Naive thymus-derived CD8-positive, alpha-beta T cell (primary cell): ENCODE measurements around the gene TPM4. TPM values are rescaled to one million over a fixed set of nuclear protein-coding genes. Genes with fewer than 3 reads are reported as not detected.
A peak's percentile ranks its signal among the peaks of the same experiment; 100 is the strongest.
"Not testable (repeated sequence)": the region's sequence is repeated elsewhere in the genome, so short reads cannot be mapped to it uniquely, and the experiment has no call there.

ENCODE experiments used
- ATAC-seq, 2 donors: fragments of 150-1000 bp; cut with Tn5 transposase in 1 of 2; sonication (Bioruptor Pico), chemical (Tn5 transposase) in 1 of 2; 1 replicate in 1 of 2; 2 replicates in 1 of 2; pipeline ENCODE4 v1.10.0; 2021; ENCODE audit warnings: mild to moderate bottlenecking in 2 of 2, moderate library complexity in 2 of 2
- POLR2A ChIA-PET: fragments of 350-600 bp; sonication (Branson Sonifier 250); formaldehyde crosslinking; loops from one replicate; lab custom pipeline; 2021; ENCODE audit warnings: antibody characterized with exemption; lab: Charles Lee
- DNase-seq, 10 donors: peaks; one replicate each; pipeline versions ENCODE4 v3.0.0 to v3.0.0-alpha.2; 2020 to 2022
- H3K27ac Mint-ChIP-seq, 10 donors: one replicate each; pipeline ENCODE4 v1.8.0; 2020 to 2022; ENCODE audit warnings: mild to moderate bottlenecking in 10 of 10, mixed read lengths in 10 of 10, moderate library complexity in 4 of 10, inconsistent platforms in 1 of 10
- H3K27me3 Mint-ChIP-seq, 5 donors: one replicate each; pipeline ENCODE4 v1.8.0; 2021 to 2022; ENCODE audit warnings: mixed read lengths in 5 of 5
- H3K36me3 Mint-ChIP-seq, 3 donors: one replicate each; pipeline ENCODE4 v1.8.0; 2020 to 2022; ENCODE audit warnings: mixed read lengths in 3 of 3, mild to moderate bottlenecking in 2 of 3, inconsistent platforms in 1 of 3
- H3K4me1 Mint-ChIP-seq, 4 donors: one replicate each; pipeline ENCODE4 v1.8.0; 2021 to 2022; ENCODE audit warnings: mixed read lengths in 4 of 4
- H3K4me3 Mint-ChIP-seq, 10 donors: one replicate each; pipeline ENCODE4 v1.8.0; 2020 to 2022; ENCODE audit warnings: mild to moderate bottlenecking in 10 of 10, mixed read lengths in 10 of 10, moderate library complexity in 6 of 10, inconsistent platforms in 1 of 10
- H3K9me3 Mint-ChIP-seq, 9 donors: one replicate each; pipeline ENCODE4 v1.8.0; 2020 to 2022; ENCODE audit warnings: mixed read lengths in 9 of 9, mild to moderate bottlenecking in 3 of 9, inconsistent platforms in 1 of 9, moderate library complexity in 1 of 9
- polyA plus RNA-seq, 3 donors: library from polyadenylated mRNA; unstranded; fragments of 300-500 nt; fragmentation: Illumina TruSeq; gene quantifications; one replicate each; pipeline ENCODE4 v1.2.3, GENCODE V29; 2021
- total RNA-seq, 8 experiments: library from RNA in 2 of 8; stranded (reverse) in 2 of 8; gene quantifications; one replicate each; pipeline ENCODE4 v1.2.3 and lab custom pipeline; 2021 to 2026

TPM4 gene
- total and polyA plus RNA-seq, 5 experiments from 2014 or later, result 27.4 to 60.4 (median 30.8) TPM

- POLR2A ChIA-PET, result interaction anchor here (0.5 to 5.6 kb wide), 11 partner anchors 10 to 1233 kb away, joined by 3 to 61 read pairs (median 4); partner anchors contain the start of genes FAM32A and RAB8A
- Mint-ChIP-seq H3K9me3 (peaks cover 0 to 4% (median 0%) of the 10 kb centered on the region in 9 donors), H3K4me1 (peaks cover 34 to 71% (median 62%) of the 10 kb centered on the region in 4 donors), H3K36me3 (no peaks in the 10 kb centered on the region), H3K4me3 (peak overlapping the region; percentile 78 to 89 (median 84)), H3K27me3 (no peaks in the 10 kb centered on the region), H3K27ac (peak overlapping the region; percentile 85 to 97 (median 94))
- no peak for ATAC-seq
- no peak for DNase-seq
Observed at GRCh38 chr19:16075430-16076153, 703 bp upstream of the TPM4 start.

- ATAC-seq (no peak), DNase-seq (peak in 4 of 10 donors; percentile 7 to 29 (median 20))
- Mint-ChIP-seq H3K4me3 (peak overlapping the region; percentile 79 to 93 (median 85)), H3K27me3 (no peaks in the 10 kb centered on the region), H3K9me3 (peaks cover 0 to 4% (median 0%) of the 10 kb centered on the region in 9 donors), H3K36me3 (peaks cover 0 to 11% (median 2%) of the 10 kb centered on the region in 3 donors), H3K27ac (peak overlapping the region; percentile 86 to 98 (median 96)), H3K4me1 (peaks cover 32 to 83% (median 75%) of the 10 kb centered on the region in 4 donors)
- POLR2A ChIA-PET, result interaction anchor here (0.6 to 5.6 kb wide), 10 partner anchors 9 to 294 kb away, joined by 3 to 61 read pairs (median 6); partner anchors contain the start of genes FAM32A, KLF2 and RAB8A
Observed at GRCh38 chr19:16076958-16077611, 790 bp downstream of the TPM4 start.

- DNase-seq, result peak in 2 of 10 donors; percentile 36 to 41
- Mint-ChIP-seq H3K27ac (peak overlapping the region; percentile 86 to 98 (median 96)), H3K27me3 (no peaks in the 10 kb centered on the region), H3K4me3 (peak overlapping the region; percentile 79 to 93 (median 85)), H3K9me3 (peaks cover 0 to 4% (median 0%) of the 10 kb centered on the region in 9 donors), H3K4me1 (peaks cover 28 to 82% (median 75%) of the 10 kb centered on the region in 4 donors), H3K36me3 (peaks cover 0 to 22% (median 8%) of the 10 kb centered on the region in 3 donors)
- ATAC-seq, result peak in 1 of 2 donors; percentile 8
- POLR2A ChIA-PET, result interaction anchor here (0.6 to 5.6 kb wide), 19 partner anchors 8 to 1662 kb away, joined by 3 to 61 read pairs (median 4); partner anchors contain the start of genes FAM32A, KLF2 and RAB8A
Observed at GRCh38 chr19:16077984-16078758, 1.9 kb downstream of the TPM4 start.

- ATAC-seq, result peak; percentile 79 to 86
- Mint-ChIP-seq H3K27ac (peak overlapping the region; percentile 86 to 98 (median 96)), H3K4me1 (peaks cover 22 to 81% (median 69%) of the 10 kb centered on the region in 4 donors), H3K4me3 (peak overlapping the region; percentile 79 to 93 (median 85)), H3K36me3 (peaks cover 0 to 29% (median 12%) of the 10 kb centered on the region in 3 donors), H3K9me3 (peaks cover 0 to 4% (median 0%) of the 10 kb centered on the region in 9 donors), H3K27me3 (no peaks in the 10 kb centered on the region)
- peak; percentile 32 to 89 (median 72) for DNase-seq
- POLR2A ChIA-PET, result interaction anchor here (0.7 to 5.6 kb wide), 14 partner anchors 7 to 1663 kb away, joined by 3 to 61 read pairs (median 4); partner anchors contain the start of genes FAM32A and RAB8A
Observed at GRCh38 chr19:16078759-16079707, 2.7 kb downstream of the TPM4 start.

GRCh38 chr19:16084067-16084685, 7.9 kb downstream of the TPM4 start:
- no peaks in the 10 kb centered on the region for H3K27me3 Mint-ChIP-seq
- H3K36me3 Mint-ChIP-seq, result peaks cover 0 to 78% (median 35%) of the 10 kb centered on the region in 3 donors
- POLR2A ChIA-PET, result interaction anchor here (0.6 to 5.3 kb wide), 7 partner anchors 8 to 36 kb away, joined by 3 to 61 read pairs (median 4); partner anchors contain the start of genes RAB8A and TPM4
- no peak for ATAC-seq
- H3K4me3 Mint-ChIP-seq, result peak overlapping the region in 5 of 10 donors; percentile 33 to 63 (median 41)
- H3K4me1 Mint-ChIP-seq, result peaks cover 15 to 84% (median 62%) of the 10 kb centered on the region in 4 donors
- H3K27ac Mint-ChIP-seq, result peak overlapping the region in 6 of 10 donors; percentile 4 to 84 (median 74)
- H3K9me3 Mint-ChIP-seq, result peaks cover 0 to under 1% (median 0%) of the 10 kb centered on the region in 9 donors
- DNase-seq, result no peak

GRCh38 chr19:16085115-16085514, 8.8 kb downstream of the TPM4 start:
- peaks cover 0 to 87% (median 39%) of the 10 kb centered on the region in 3 donors for H3K36me3 Mint-ChIP-seq
- H3K9me3 Mint-ChIP-seq, result no peaks in the 10 kb centered on the region
- ATAC-seq (no peak), DNase-seq (no peak)
- no peaks in the 10 kb centered on the region for H3K27me3 Mint-ChIP-seq
- POLR2A ChIA-PET, result interaction anchor here (0.6 to 5.3 kb wide), 6 partner anchors 9 to 29 kb away, joined by 3 to 61 read pairs (median 20); partner anchors contain the start of gene TPM4
- H3K4me1 Mint-ChIP-seq, result peaks cover 11 to 81% (median 52%) of the 10 kb centered on the region in 4 donors
- peak overlapping the region in 7 of 10 donors; percentile 56 to 95 (median 84) for H3K27ac Mint-ChIP-seq
- H3K4me3 Mint-ChIP-seq, result peak overlapping the region in 4 of 10 donors; percentile 54 to 92 (median 86)

- Mint-ChIP-seq H3K4me1 (peaks cover 11 to 58% (median 34%) of the 10 kb centered on the region in 4 donors), H3K36me3 (peaks cover 0 to 95% (median 41%) of the 10 kb centered on the region in 3 donors)
- H3K27me3 Mint-ChIP-seq, H3K27ac Mint-ChIP-seq, ATAC-seq, H3K9me3 Mint-ChIP-seq, H3K4me3 Mint-ChIP-seq: not testable (repeated sequence)
- DNase-seq, result peak in 1 of 10 donors; percentile 7
- POLR2A ChIA-PET, result interaction anchor here (0.6 to 5.3 kb wide), 7 partner anchors 9 to 176 kb away, joined by 4 to 61 read pairs (median 11); partner anchors contain the start of genes RAB8A and TPM4
Observed at GRCh38 chr19:16087404-16087803, 11.1 kb downstream of the TPM4 start.

- Mint-ChIP-seq H3K27me3 (no peaks in the 10 kb centered on the region), H3K9me3 (no peaks in the 10 kb centered on the region), H3K36me3 (peaks cover 0 to 95% (median 37%) of the 10 kb centered on the region in 3 donors), H3K4me3 (peak overlapping the region in 1 of 10 donors; percentile 18), H3K27ac (peak overlapping the region in 3 of 10 donors; percentile 32 to 59 (median 33)), H3K4me1 (peaks cover 11 to 56% (median 33%) of the 10 kb centered on the region in 4 donors)
- no peak for ATAC-seq
- POLR2A ChIA-PET, result interaction anchor here (0.6 to 5.3 kb wide), 6 partner anchors 8 to 175 kb away, joined by 4 to 61 read pairs (median 10); partner anchors contain the start of genes RAB8A and TPM4
- peak in 1 of 10 donors; percentile 23 for DNase-seq
Observed at GRCh38 chr19:16087940-16088339, 11.6 kb downstream of the TPM4 start.

GRCh38 chr19:16088351-16089009, 12.2 kb downstream of the TPM4 start:
- DNase-seq, result peak in 1 of 10 donors; percentile 8
- Mint-ChIP-seq H3K4me3 (peak overlapping the region in 2 of 10 donors; percentile 18 to 40), H3K27me3 (no peaks in the 10 kb centered on the region), H3K9me3 (no peaks in the 10 kb centered on the region), H3K36me3 (peaks cover 0 to 95% (median 35%) of the 10 kb centered on the region in 3 donors), H3K4me1 (peaks cover 12 to 53% (median 34%) of the 10 kb centered on the region in 4 donors), H3K27ac (peak overlapping the region in 6 of 10 donors; percentile 32 to 71 (median 62))
- no peak for ATAC-seq
- POLR2A ChIA-PET, result interaction anchor here (0.6 to 5.3 kb wide), 5 partner anchors 8 to 22 kb away, joined by 3 to 61 read pairs (median 5); partner anchors contain the start of gene TPM4
